MM.1S (cell line): Measurements from ENCODE around the gene UCP2.

Experiments used
- DNase-seq: peaks from one replicate; pipeline ENCODE4 v3.0.0-alpha.2; 2015
- H2AFZ ChIP-seq: fragments of 300-600 bp; sonication (generic); 2 replicates; pipeline ENCODE4 v1.6.0; 2016; ENCODE audit warnings: antibody characterized with exemption, low read length
- H3F3A ChIP-seq: fragments of 300-600 bp; sonication (generic); 2 replicates; pipeline ENCODE4 v1.6.1; 2016; ENCODE audit warnings: mild to moderate bottlenecking, antibody characterized with exemption, low read length, moderate library complexity, mixed read lengths; ENCODE audit not compliant: insufficient read depth
- H3K27ac ChIP-seq: fragments of 300-600 bp; sonication (generic); 2 replicates; pipeline ENCODE4 v1.5.1; 2016; ENCODE audit warnings: mild to moderate bottlenecking, low read length
- H3K27me3 ChIP-seq: fragments of 300-600 bp; sonication (generic); replicated peaks from 2 replicates; pipeline ENCODE4 v1.6.0; 2016; ENCODE audit warnings: low read length; ENCODE audit not compliant: insufficient read depth
- H3K36me3 ChIP-seq: fragments of 300-600 bp; sonication (generic); replicated peaks from 2 replicates; pipeline ENCODE4 v1.6.1; 2016; ENCODE audit warnings: mild to moderate bottlenecking, low read length, mixed read lengths; ENCODE audit not compliant: insufficient read depth
- H3K4me1 ChIP-seq: fragments of 300-600 bp; sonication (generic); 2 replicates; pipeline ENCODE4 v1.6.1; 2016; ENCODE audit warnings: low read length, mixed read lengths
- H3K4me2 ChIP-seq: fragments of 300-600 bp; sonication (generic); 2 replicates; pipeline ENCODE4 v1.6.0; 2016; ENCODE audit warnings: low read depth, low read length
- H3K4me3 ChIP-seq: fragments of 300-600 bp; sonication (generic); 2 replicates; pipeline ENCODE4 v1.5.1; 2016; ENCODE audit warnings: low read length, mixed read lengths
- H3K79me2 ChIP-seq: fragments of 300-600 bp; sonication (generic); 2 replicates; pipeline ENCODE4 v1.6.1; 2016; ENCODE audit warnings: mixed run types, low read length, mixed read lengths
- H3K9ac ChIP-seq: fragments of 300-600 bp; sonication (generic); 2 replicates; pipeline ENCODE4 v1.6.1; 2016; ENCODE audit warnings: low read length, mixed read lengths
- H3K9me2 ChIP-seq: fragments of 300-600 bp; sonication (generic); replicated peaks from 2 replicates; pipeline ENCODE4 v1.6.1; 2016; ENCODE audit warnings: mild to moderate bottlenecking, low read length, mixed read lengths; ENCODE audit not compliant: insufficient read depth
- H3K9me3 ChIP-seq: fragments of 300-600 bp; sonication (generic); replicated peaks from 2 replicates; pipeline ENCODE4 v1.6.1; 2016; ENCODE audit warnings: mild to moderate bottlenecking, low read length, mixed read lengths; ENCODE audit not compliant: insufficient read depth
- H4K20me1 ChIP-seq: fragments of 300-600 bp; sonication (generic); 2 replicates; pipeline ENCODE4 v1.6.1; 2016; ENCODE audit warnings: mild to moderate bottlenecking, low read length, moderate library complexity, mixed read lengths; ENCODE audit not compliant: insufficient read depth
- EZH2 ChIP-seq: fragments of 300-600 bp; sonication (generic); optimal IDR thresholded peaks from 2 replicates; pipeline ENCODE3; 2017; ENCODE audit warnings: low read depth, mild to moderate bottlenecking, antibody characterized with exemption, low read length, mixed read lengths
- EZH2phosphoT487 ChIP-seq: fragments of 300-600 bp; sonication (generic); IDR thresholded peaks from 2 replicates; pipeline ENCODE4 v1.6.1; 2018; ENCODE audit warnings: antibody characterized with exemption, low read length
- TF ChIP-seq, protein P1 (sequence below): fragments of 300-600 bp; sonication (generic); IDR thresholded peaks from 2 replicates; pipeline ENCODE4 v1.5.1; 2016; ENCODE audit warnings: antibody characterized with exemption, low read length, mixed read lengths

The UCP2 gene

DNA sequence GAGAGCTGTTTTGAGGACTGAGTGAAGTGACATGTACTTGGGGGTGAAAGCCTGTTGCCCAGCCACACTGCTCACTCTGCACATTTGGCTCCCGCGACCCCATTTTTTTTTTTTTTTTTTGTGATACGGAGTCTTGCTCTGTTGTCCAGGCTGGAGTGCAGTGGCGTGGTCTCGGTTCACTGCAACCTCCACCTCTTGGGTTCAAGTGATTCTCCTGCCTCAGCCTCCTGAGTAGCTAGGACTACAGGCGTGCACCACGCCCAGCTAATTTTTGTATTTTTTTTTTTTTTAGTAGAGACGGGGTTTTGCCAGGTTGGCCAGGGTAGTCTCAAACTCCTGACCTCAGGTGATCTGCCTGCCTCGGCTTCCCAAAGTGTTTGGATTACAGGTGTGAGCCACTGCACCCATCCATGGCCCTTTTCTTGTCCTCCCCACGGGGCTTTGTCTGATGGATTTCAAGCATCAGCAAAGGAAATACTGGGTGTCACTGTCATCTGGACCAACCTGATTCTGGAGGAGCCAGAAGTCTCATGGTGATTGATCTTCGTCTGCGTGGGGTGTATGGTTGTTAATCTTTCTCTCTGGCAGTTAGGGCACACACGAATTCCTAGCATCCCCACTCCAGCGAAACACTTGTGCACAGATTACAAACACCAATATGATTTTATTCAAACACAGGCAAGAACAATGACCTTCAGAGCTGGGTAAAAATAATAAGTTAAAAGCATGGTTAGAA lies 29.6 kb upstream of the UCP2 start:
- TF ChIP-seq EZH2phosphoT487 (no peak), EZH2 (no peak)
- TF ChIP-seq, protein P1, sequence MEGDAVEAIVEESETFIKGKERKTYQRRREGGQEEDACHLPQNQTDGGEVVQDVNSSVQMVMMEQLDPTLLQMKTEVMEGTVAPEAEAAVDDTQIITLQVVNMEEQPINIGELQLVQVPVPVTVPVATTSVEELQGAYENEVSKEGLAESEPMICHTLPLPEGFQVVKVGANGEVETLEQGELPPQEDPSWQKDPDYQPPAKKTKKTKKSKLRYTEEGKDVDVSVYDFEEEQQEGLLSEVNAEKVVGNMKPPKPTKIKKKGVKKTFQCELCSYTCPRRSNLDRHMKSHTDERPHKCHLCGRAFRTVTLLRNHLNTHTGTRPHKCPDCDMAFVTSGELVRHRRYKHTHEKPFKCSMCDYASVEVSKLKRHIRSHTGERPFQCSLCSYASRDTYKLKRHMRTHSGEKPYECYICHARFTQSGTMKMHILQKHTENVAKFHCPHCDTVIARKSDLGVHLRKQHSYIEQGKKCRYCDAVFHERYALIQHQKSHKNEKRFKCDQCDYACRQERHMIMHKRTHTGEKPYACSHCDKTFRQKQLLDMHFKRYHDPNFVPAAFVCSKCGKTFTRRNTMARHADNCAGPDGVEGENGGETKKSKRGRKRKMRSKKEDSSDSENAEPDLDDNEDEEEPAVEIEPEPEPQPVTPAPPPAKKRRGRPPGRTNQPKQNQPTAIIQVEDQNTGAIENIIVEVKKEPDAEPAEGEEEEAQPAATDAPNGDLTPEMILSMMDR, result no peak
- Histone ChIP-seq H3K27me3 (no peaks in the 10 kb centered on the region), H3K9ac (no peak overlapping the region), H2AFZ (no peak overlapping the region), H3K4me1 (peaks cover 19% of the 10 kb centered on the region), H3F3A (peaks cover 13% of the 10 kb centered on the region), H3K79me2 (no peaks in the 10 kb centered on the region), H3K4me2 (no peak overlapping the region), H3K9me2 (no peaks in the 10 kb centered on the region), H3K4me3 (no peak overlapping the region), H3K27ac (no peak overlapping the region), H4K20me1 (no peaks in the 10 kb centered on the region), H3K36me3 (no peaks in the 10 kb centered on the region), H3K9me3 (no peaks in the 10 kb centered on the region)
- DNase-seq, result no peak

DNA sequence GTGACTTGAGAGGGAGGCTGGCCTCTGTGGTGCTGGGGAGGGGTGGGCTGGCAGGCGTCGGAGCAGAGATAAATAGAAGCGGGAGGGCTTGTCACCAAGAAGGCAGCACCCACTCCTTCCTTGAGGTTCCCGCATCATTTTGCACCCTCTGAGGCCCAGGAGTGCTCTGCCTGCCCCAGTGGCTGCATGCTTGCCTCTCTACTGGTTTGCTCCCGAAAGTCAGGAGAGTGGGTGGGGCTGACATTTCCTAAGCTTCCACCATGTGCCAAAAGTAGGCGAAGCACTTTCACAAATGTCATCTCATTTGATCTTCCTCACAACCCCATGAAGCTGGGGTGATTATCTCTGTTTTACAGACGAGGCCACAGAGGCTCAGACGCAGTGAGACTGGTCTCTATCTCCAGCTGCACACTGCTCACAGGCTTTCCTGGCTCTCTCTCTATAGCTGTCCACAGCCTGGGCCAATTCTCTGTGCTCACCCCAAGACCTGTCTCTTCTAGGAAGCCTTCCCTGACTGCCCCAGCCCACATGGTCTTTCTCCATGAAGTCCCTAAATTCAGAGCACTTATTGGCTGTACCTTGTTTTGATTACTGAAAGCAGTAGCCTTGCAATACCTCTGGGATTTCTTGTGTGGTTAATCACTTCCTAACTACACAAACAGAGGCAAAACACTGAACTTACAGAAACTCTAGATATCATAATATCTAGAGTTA lies 28.9 kb upstream of the UCP2 start:
- TF ChIP-seq EZH2 (no peak), EZH2phosphoT487 (no peak)
- TF ChIP-seq, protein P1, result no peak
- Histone ChIP-seq H2AFZ (no peak overlapping the region), H3K9ac (no peak overlapping the region), H3K36me3 (no peaks in the 10 kb centered on the region), H3K9me3 (no peaks in the 10 kb centered on the region), H3K27ac (no peak overlapping the region), H3K4me3 (no peak overlapping the region), H3F3A (peaks cover 13% of the 10 kb centered on the region), H3K27me3 (no peaks in the 10 kb centered on the region), H3K9me2 (no peaks in the 10 kb centered on the region), H3K79me2 (no peaks in the 10 kb centered on the region), H3K4me1 (peaks cover 19% of the 10 kb centered on the region), H4K20me1 (no peaks in the 10 kb centered on the region), H3K4me2 (no peak overlapping the region)
- no peak for DNase-seq

DNA sequence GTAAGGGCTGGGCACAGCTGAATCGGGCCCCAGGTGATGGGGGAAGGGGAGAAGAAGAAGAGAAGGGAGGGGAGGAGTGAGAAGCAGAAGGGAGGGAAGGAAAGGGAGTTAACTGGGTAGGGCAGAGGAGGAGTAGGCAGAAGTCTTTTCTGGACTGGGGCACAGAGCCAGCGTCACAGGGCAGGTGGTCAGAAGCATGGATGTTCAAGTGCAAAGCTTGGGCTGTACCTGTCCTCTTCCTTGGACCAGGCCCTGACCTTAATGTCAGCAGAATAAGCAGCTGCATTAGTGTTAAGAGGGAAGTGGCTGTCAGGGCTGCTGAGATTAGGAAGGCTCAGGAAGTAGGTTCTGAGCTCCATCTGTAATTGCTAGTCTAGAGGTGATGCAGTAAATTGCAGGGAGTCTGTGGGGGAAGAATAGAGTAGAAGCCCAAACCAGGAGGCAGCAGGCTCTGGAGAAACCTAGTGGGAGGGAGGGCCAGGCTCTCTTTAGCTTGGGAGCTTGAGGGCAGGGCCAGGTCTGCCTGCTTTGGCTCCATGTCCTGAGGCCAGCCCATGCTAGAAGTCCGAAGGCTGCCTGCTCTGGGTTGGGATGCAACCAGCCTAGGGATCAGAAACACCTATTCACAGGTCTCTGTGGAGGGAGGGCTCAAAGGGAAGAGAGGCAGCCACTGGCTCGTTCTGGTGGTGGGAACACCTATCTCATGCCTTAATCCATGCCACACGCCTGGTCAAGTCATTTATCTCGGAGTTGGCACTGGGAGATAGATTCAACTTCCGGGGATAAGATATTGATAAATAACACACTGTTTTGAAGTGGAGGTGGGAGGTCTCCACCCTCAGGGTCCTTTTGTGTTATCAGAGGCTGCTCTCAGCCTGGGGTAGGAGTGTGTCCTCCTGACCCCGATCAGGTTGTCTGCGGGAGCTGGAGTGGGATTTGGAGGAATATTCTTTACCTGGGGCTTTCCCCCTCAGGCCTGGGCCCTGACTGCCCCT lies 28.0 kb upstream of the UCP2 start:
- H3K36me3 ChIP-seq, result no peaks in the 10 kb centered on the region
- H3K4me3 ChIP-seq, result no peak overlapping the region
- H3F3A ChIP-seq, result peaks cover 13% of the 10 kb centered on the region
- no peak overlapping the region for H3K9ac ChIP-seq
- H3K79me2 ChIP-seq, result no peaks in the 10 kb centered on the region
- no peaks in the 10 kb centered on the region for H4K20me1 ChIP-seq
- H3K9me3 ChIP-seq, result no peaks in the 10 kb centered on the region
- no peak for DNase-seq
- no peak overlapping the region for H3K4me2 ChIP-seq
- H3K4me1 ChIP-seq, result peaks cover 18% of the 10 kb centered on the region
- no peak overlapping the region for H2AFZ ChIP-seq
- H3K9me2 ChIP-seq, result no peaks in the 10 kb centered on the region
- H3K27ac ChIP-seq, result no peak overlapping the region
- no peaks in the 10 kb centered on the region for H3K27me3 ChIP-seq
- TF ChIP-seq EZH2phosphoT487, result no peak
- no peak for TF ChIP-seq EZH2
- TF ChIP-seq, protein P1, result no peak
